A204.1 (cell line): ENCODE measurements around the gene B3GNT5.
"Not testable (repeated sequence)": the region's sequence is repeated elsewhere in the genome, so short reads cannot be mapped to it uniquely, and the experiment has no call there.

Experiments used
- FAIRE-seq: peaks from 2 replicates; lab custom pipeline; 2012; peaks lifted over from hg19 to GRCh38; lab: Jason Lieb, UNC

B3GNT5 gene

GRCh38 chr3:183230251-183230650 is 22.8 kb upstream of the B3GNT5 start:
- FAIRE-seq, result not testable (repeated sequence)

- FAIRE-seq, result no peak
Measured at GRCh38 chr3:183230826-183231225, 22.2 kb upstream of the B3GNT5 start.

GRCh38 chr3:183233966-183234365 is 19.1 kb upstream of the B3GNT5 start:
- no peak for FAIRE-seq

- no peak for FAIRE-seq
Measured at GRCh38 chr3:183239046-183239445, 14.0 kb upstream of the B3GNT5 start.

- FAIRE-seq, result no peak
Measured at GRCh38 chr3:183242431-183242830, 10.6 kb upstream of the B3GNT5 start.

- no peak for FAIRE-seq
Measured at GRCh38 chr3:183244219-183244618, 8.8 kb upstream of the B3GNT5 start.

GRCh38 chr3:183244981-183245476 is 8.0 kb upstream of the B3GNT5 start:
- FAIRE-seq, result no peak

- no peak for FAIRE-seq
Measured at GRCh38 chr3:183247011-183247589, 6.0 kb upstream of the B3GNT5 start.

GRCh38 chr3:183249006-183249718 is 3.9 kb upstream of the B3GNT5 start:
- no peak for FAIRE-seq

GRCh38 chr3:183252118-183252782 is 803 bp upstream of the B3GNT5 start:
- FAIRE-seq, result no peak

- no peak for FAIRE-seq
Measured at GRCh38 chr3:183253528-183254486, 754 bp downstream of the B3GNT5 start.

- no peak for FAIRE-seq
Measured at GRCh38 chr3:183254487-183255347, 1.7 kb downstream of the B3GNT5 start.

- FAIRE-seq, result no peak
Measured at GRCh38 chr3:183255348-183255730, 2.3 kb downstream of the B3GNT5 start.

- FAIRE-seq, result no peak
Measured at GRCh38 chr3:183259087-183259486, 6.0 kb downstream of the B3GNT5 start.

- FAIRE-seq, result no peak
Measured at GRCh38 chr3:183259621-183260020, 6.6 kb downstream of the B3GNT5 start.

GRCh38 chr3:183260167-183260904 is 7.3 kb downstream of the B3GNT5 start:
- no peak for FAIRE-seq

- no peak for FAIRE-seq
Measured at GRCh38 chr3:183261151-183261724, 8.2 kb downstream of the B3GNT5 start.

GRCh38 chr3:183262875-183263378 is 9.9 kb downstream of the B3GNT5 start:
- no peak for FAIRE-seq

- FAIRE-seq, result no peak
Measured at GRCh38 chr3:183264268-183264667, 11.2 kb downstream of the B3GNT5 start.

- FAIRE-seq, result no peak
Measured at GRCh38 chr3:183265157-183265642, 12.1 kb downstream of the B3GNT5 start.
